A549 (cell line): ENCODE data around the gene PPP1R37. TPM values are rescaled to one million over a fixed set of nuclear protein-coding genes. Genes with fewer than 3 reads are reported as not detected.

ENCODE experiments used
- ATAC-seq, 2 experiments: fragments of 200-7000 bp in 1 of 2; fragments of >200 bp in 1 of 2; cut with Nextera tagmentation in 1 of 2; cut with Tn5 transposase in 1 of 2; 3 replicates each; pipeline versions ENCODE4 v1.8.0 to v1.9.1; 2018 to 2020; ENCODE audit warnings: mild to moderate bottlenecking in 1 of 2, moderate library complexity in 1 of 2
- CTCF ChIA-PET: fragments of 300-600 bp; sonication (Branson Sonifier 250); formaldehyde crosslinking; extraction: SDS; loops from one replicate; lab custom pipeline; 2021; ENCODE audit warnings: antibody characterized with exemption, inconsistent platforms; lab: Yijun Ruan, JAX
- POLR2A ChIA-PET: fragments of 350-600 bp; formaldehyde crosslinking; extraction: SDS; loops from one replicate; lab custom pipeline; 2021; ENCODE audit warnings: antibody characterized with exemption, inconsistent platforms; lab: Yijun Ruan, JAX
- DNase-seq, 2 experiments: peaks; one replicate each; pipeline versions ENCODE4 v3.0.0 to v3.0.0-alpha.2; 2011 to 2016; ENCODE audit warnings: low read depth in 1 of 2, low spot score in 1 of 2
- FAIRE-seq: peaks from 2 replicates; lab custom pipeline; 2011; peaks lifted over from hg19 to GRCh38; lab: Jason Lieb, UNC
- H3K27ac ChIP-seq, 2 experiments: fragments of >200 bp; sonication (Bioruptor Twin); formaldehyde crosslinking; 3 replicates each; pipeline ENCODE4 v1.5.1; 2016 to 2017
- H3K4me1 ChIP-seq: fragments of >200 bp; sonication (Bioruptor Twin); formaldehyde crosslinking; 3 replicates; pipeline ENCODE4 v1.6.1; 2016
- H3K4me2 ChIP-seq: fragments of >200 bp; sonication (Bioruptor Twin); formaldehyde crosslinking; 3 replicates; pipeline ENCODE4 v1.6.1; 2016
- H3K4me3 ChIP-seq: fragments of >200 bp; sonication (Bioruptor Twin); formaldehyde crosslinking; 3 replicates; pipeline ENCODE4 v1.5.1; 2016
- H3K9me3 ChIP-seq: fragments of >200 bp; sonication (Bioruptor Twin); formaldehyde crosslinking; 3 replicates; pipeline ENCODE4 v1.6.1; 2016
- CBX8 ChIP-seq: fragments of 200-600 bp; sonication (generic); IDR thresholded peaks from 2 replicates; pipeline ENCODE4 v1.6.1; 2016
- CHD4 ChIP-seq: fragments of 200-600 bp; sonication (generic); IDR thresholded peaks from 2 replicates; pipeline ENCODE4 v1.6.1; 2016; ENCODE audit warnings: antibody characterized with exemption, mild to moderate bottlenecking, borderline replicate concordance
- E2F6 ChIP-seq: IDR thresholded peaks from 2 replicates; pipeline ENCODE4 v1.6.1; 2012; ENCODE audit warnings: low read depth, borderline replicate concordance
- ELK1 ChIP-seq: fragments of 150-350 bp; IDR thresholded peaks from 2 replicates; pipeline ENCODE4 v1.6.1; 2014; ENCODE audit warnings: low read depth, mild to moderate bottlenecking, low read length
- ESRRA ChIP-seq: fragments of 150-350 bp; IDR thresholded peaks from 2 replicates; pipeline ENCODE4 v1.6.1; 2014; ENCODE audit warnings: mild to moderate bottlenecking, low read length, borderline replicate concordance
- FOSB ChIP-seq: fragments of 250-450 bp; sonication (Bioruptor Pico); IDR thresholded peaks from 2 replicates; pipeline ENCODE4 v1.5.0; 2020; ENCODE audit warnings: mild to moderate bottlenecking, moderate library complexity
- FOSL2 ChIP-seq, 2 experiments: fragments of 450-650 bp in 1 of 2; fragments of >200 bp in 1 of 2; sonication (Bioruptor Twin) in 1 of 2; formaldehyde crosslinking; IDR thresholded peaks; 2 replicates each; pipeline versions ENCODE4 v1.5.0 to v1.6.1; 2016 to 2020; ENCODE audit warnings: mild to moderate bottlenecking in 1 of 2, moderate library complexity in 1 of 2
- HDAC2 ChIP-seq: fragments of 200-600 bp; sonication (generic); IDR thresholded peaks from 2 replicates; pipeline ENCODE4 v1.6.1; 2016
- HEYL ChIP-seq: fragments of 250-450 bp; sonication (Bioruptor Pico); IDR thresholded peaks from 2 replicates; pipeline ENCODE4 v1.8.0; 2021; ENCODE audit warnings: mild to moderate bottlenecking, moderate library complexity
- HOXA7 ChIP-seq: fragments of 250-450 bp; sonication (Bioruptor Pico); IDR thresholded peaks from 2 replicates; pipeline ENCODE4 v1.5.0; 2020; ENCODE audit warnings: mild to moderate bottlenecking, moderate library complexity
- JUN ChIP-seq, 2 experiments: fragments of >200 bp; sonication (Bioruptor Twin); formaldehyde crosslinking; IDR thresholded peaks; 2 replicates in 1 of 2; 3 replicates in 1 of 2; pipeline ENCODE4 v1.6.1; 2016 to 2017
- KDM5A ChIP-seq: fragments of 200-600 bp; sonication (generic); IDR thresholded peaks from 2 replicates; pipeline ENCODE4 v1.6.1; 2016; ENCODE audit warnings: antibody characterized with exemption, mild to moderate bottlenecking
- MAZ ChIP-seq: fragments of 150-350 bp; IDR thresholded peaks from 2 replicates; pipeline ENCODE4 v1.6.1; 2014; ENCODE audit warnings: antibody characterized with exemption, low read depth, low read length, borderline replicate concordance
- NFE2L2 ChIP-seq: fragments of 150-350 bp; conservative IDR thresholded peaks from 2 replicates; pipeline ENCODE4 v1.6.1; 2014; ENCODE audit warnings: low read length
- NPAS2 ChIP-seq: fragments of 250-450 bp; sonication (Bioruptor Pico); IDR thresholded peaks from 2 replicates; pipeline ENCODE4 v1.8.0; 2022; ENCODE audit warnings: mild to moderate bottlenecking, moderate library complexity, borderline replicate concordance
- PBX3 ChIP-seq: IDR thresholded peaks from 2 replicates; pipeline ENCODE4 v1.6.1; 2012
- PHF8 ChIP-seq: fragments of 200-600 bp; sonication (generic); IDR thresholded peaks from 2 replicates; pipeline ENCODE4 v1.6.1; 2016; ENCODE audit warnings: low read depth, mild to moderate bottlenecking, antibody characterized with exemption, moderate library complexity, borderline replicate concordance
- REST ChIP-seq: fragments of 200-600 bp; sonication (generic); IDR thresholded peaks from 2 replicates; pipeline ENCODE4 v1.6.1; 2016; ENCODE audit warnings: antibody characterized with exemption, mild to moderate bottlenecking, moderate library complexity
- RFX5 ChIP-seq: fragments of 450-650 bp; IDR thresholded peaks from 2 replicates; pipeline ENCODE4 v1.7.1; 2014; ENCODE audit warnings: antibody characterized with exemption, mild to moderate bottlenecking, moderate library complexity
- RNF2 ChIP-seq: fragments of 200-600 bp; sonication (generic); IDR thresholded peaks from 2 replicates; pipeline ENCODE4 v1.6.1; 2016; ENCODE audit warnings: low read depth, mild to moderate bottlenecking, antibody characterized with exemption, moderate library complexity, borderline replicate concordance
- SREBF2 ChIP-seq: fragments of 450-650 bp; IDR thresholded peaks from 2 replicates; pipeline ENCODE4 v1.6.1; 2014; ENCODE audit warnings: mild to moderate bottlenecking, moderate library complexity
- TP53 ChIP-seq: fragments of 250-450 bp; sonication (Bioruptor Pico); IDR thresholded peaks from 2 replicates; pipeline ENCODE4 v1.5.0; 2021; ENCODE audit warnings: mild to moderate bottlenecking, moderate library complexity
- ZFP36 ChIP-seq: fragments of 450-650 bp; IDR thresholded peaks from 2 replicates; pipeline ENCODE4 v1.6.1; 2014; ENCODE audit warnings: borderline replicate concordance; ENCODE audit not compliant: partially characterized antibody
- WGBS: methylation state at CpG from one replicate; pipeline ENCODE4 v1.1.6; 2017; ENCODE audit errors: missing lambda C conversion rate; 5-methylcytosine and 5-hydroxymethylcytosine counted together
- polyA plus RNA-seq, 4 experiments: library from polyadenylated mRNA; depleted of rRNA in 3 of 4; stranded (reverse); fragments of >200 nt; fragmentation: RNase III in 1 of 4; extraction: RNeasy Plus Mini Kit Qiagen cat#74134 plus additional on column Dnase treatment in 1 of 4; gene quantifications; 2 replicates in 3 of 4; 3 replicates in 1 of 4; pipeline ENCODE4 v1.2.3, GENCODE V29; 2011 to 2017

Gene PPP1R37
- polyA plus RNA-seq, 2 of the 4 experiments (the other 2 are of a cell fraction): 9.1 to 21.8 TPM

- no peak for TF ChIP-seq REST
- TF ChIP-seq RFX5: no peak
- TF ChIP-seq RNF2: no peak
- TF ChIP-seq HEYL (CRISPR knock-in tag): no peak
- TF ChIP-seq SREBF2: no peak
- no peak for TF ChIP-seq ELK1
- no peak for TF ChIP-seq CHD4
- TF ChIP-seq, all 56 proteins: peak for 0
Measured at GRCh38 chr19:45050036-45050435, 42.9 kb upstream of the PPP1R37 start (continued).

- no peak for FAIRE-seq
- DNase-seq: no peak
- ATAC-seq: no peak
- no peak overlapping the region for H3K4me2 ChIP-seq
- POLR2A ChIA-PET: no interaction called here
- 76% methylated on average over 9 of the region's 9 CpGs for WGBS
- H3K4me1 ChIP-seq: 0 out of 3 replicates have a peak, but pooled peaks cover 6% of the 10 kb centered on the region
- no peaks in the 10 kb centered on the region for H3K9me3 ChIP-seq
- no peak overlapping the region for H3K27ac ChIP-seq
- no peak for TF ChIP-seq TP53 (CRISPR knock-in tag)
- no peak for TF ChIP-seq MAZ
- no peak for TF ChIP-seq ELK1
- no peak for TF ChIP-seq CBX8
- TF ChIP-seq KDM5A: no peak
- no peak for TF ChIP-seq NFE2L2
- no peak for TF ChIP-seq RNF2
- no peak for TF ChIP-seq E2F6
- TF ChIP-seq ZFP36: no peak
- no peak for TF ChIP-seq HOXA7 (CRISPR knock-in tag)
- no peak for TF ChIP-seq JUN (IDR thresholded peaks at IDR 0.05)
- no peak for TF ChIP-seq RFX5
- no peak for TF ChIP-seq PHF8
- TF ChIP-seq ESRRA: no peak
- no peak for TF ChIP-seq FOSL2 (IDR thresholded peaks at IDR 0.05)
- no peak for TF ChIP-seq FOSL2 (CRISPR knock-in tag; IDR thresholded peaks at IDR 0.05)
- no peak for TF ChIP-seq PBX3
- no peak for TF ChIP-seq HDAC2
- TF ChIP-seq NPAS2: no peak
- no peak for TF ChIP-seq SREBF2
- TF ChIP-seq FOSB (CRISPR knock-in tag): no peak
- H3K4me3 ChIP-seq: no peak overlapping the region
- CTCF ChIA-PET: interaction anchor here (0.6 to 3.6 kb wide), 7 partner anchors 7 to 148 kb away, joined by 3 to 31 read pairs (median 4); no protein-coding TSS in a partner anchor
Measured at GRCh38 chr19:45051929-45052579, 40.9 kb upstream of the PPP1R37 start.
